Erythroblast (primary cell): ENCODE results near the gene RERE.

ENCODE experiments used
- GATA1 ChIP-seq: IDR thresholded peaks from 2 replicates; pipeline ENCODE4 v1.6.1; 2011; ENCODE audit warnings: low read depth, mild to moderate bottlenecking, control low read depth, low read length, moderate library complexity
- POLR2A ChIP-seq: IDR thresholded peaks from 2 replicates; pipeline ENCODE4 v1.6.1; 2011; ENCODE audit warnings: mild to moderate bottlenecking, low read length

- TF ChIP-seq POLR2A (no peak), GATA1 (no peak)
Measured at GRCh38 chr1:8690253-8690525, 127.3 kb downstream of the RERE start.
